ENCODE measurements around the gene CTCF. TPM values are rescaled to one million over a fixed set of nuclear protein-coding genes. Genes with fewer than 3 reads are reported as not detected.

Gene CTCF
- total RNA-seq, 1 donor from 2014 or later, result 54.6 TPM

- no peak for DNase-seq (ENCODE audit: low spot score)
Measured at GRCh38 chr16:67548265-67549126, 13.8 kb upstream of the CTCF start.

DNA sequence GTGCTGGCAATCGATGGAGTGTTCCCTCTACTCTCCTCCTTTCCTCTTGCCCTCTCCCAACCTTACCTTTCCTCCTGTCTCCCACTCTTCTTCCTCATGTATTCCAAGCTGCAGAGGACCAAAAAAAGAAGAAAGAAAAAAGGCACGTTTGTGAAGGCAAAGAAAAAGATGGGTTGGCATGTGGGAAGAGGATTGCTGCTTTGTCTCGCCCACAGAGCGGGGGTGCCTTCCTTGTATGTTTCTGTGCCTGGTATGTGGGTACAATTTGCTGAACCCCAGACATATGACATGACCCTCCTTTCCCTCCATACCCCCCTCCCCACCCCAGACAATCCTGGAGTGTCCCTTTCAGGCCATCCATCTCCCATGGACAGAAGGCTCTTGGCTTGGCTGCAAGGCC is 13.1 kb upstream of the CTCF start:
- DNase-seq (ENCODE audit: low spot score), result no peak

DNA sequence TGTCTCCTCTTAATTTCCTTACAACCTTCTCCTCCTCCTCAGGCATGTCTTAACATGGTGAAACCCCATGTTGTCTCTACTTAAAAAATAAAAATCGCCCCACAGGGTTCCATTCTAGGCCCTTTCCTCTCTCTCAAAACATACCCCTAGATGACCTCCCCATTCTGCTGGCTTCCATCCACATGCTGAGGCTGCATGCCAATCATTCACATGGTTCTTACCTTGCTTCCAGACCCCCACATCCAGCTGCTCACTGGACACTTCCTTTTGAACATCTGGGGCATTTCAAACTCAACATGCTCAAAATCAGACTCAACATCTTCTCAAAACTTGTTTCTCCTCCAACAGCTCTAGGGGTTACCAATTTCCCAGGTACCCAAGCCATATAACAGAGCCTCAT is 12.4 kb upstream of the CTCF start:
- DNase-seq (ENCODE audit: low spot score), result no peak

- DNase-seq (ENCODE audit: low spot score), result no peak
Measured at GRCh38 chr16:67551091-67551490, 11.2 kb upstream of the CTCF start.

DNA sequence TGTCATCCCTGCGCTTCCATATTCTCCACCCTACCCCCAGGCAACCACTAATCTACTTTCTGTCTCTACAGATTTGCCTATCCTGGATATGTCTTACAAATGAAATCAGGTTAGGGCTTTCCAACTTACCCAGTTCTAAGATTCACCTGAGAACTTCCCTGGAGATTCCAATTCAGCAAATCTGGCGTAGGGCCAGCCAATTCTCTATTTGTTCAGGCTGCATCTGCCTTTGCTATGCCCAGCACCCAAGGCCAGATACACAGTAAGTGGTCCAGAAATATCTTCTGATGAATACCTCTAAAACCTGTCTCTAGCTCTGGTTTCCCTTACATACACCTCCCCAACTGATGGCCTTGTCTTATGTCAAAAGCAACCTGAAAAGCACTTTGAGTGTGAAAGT is 10.4 kb upstream of the CTCF start:
- no peak for DNase-seq (ENCODE audit: low spot score)

GRCh38 chr16:67552476-67552875 is 9.8 kb upstream of the CTCF start:
- no peak for DNase-seq (ENCODE audit: low spot score)

GRCh38 chr16:67555795-67556212 is 6.5 kb upstream of the CTCF start:
- DNase-seq (ENCODE audit: low spot score), result no peak

DNA sequence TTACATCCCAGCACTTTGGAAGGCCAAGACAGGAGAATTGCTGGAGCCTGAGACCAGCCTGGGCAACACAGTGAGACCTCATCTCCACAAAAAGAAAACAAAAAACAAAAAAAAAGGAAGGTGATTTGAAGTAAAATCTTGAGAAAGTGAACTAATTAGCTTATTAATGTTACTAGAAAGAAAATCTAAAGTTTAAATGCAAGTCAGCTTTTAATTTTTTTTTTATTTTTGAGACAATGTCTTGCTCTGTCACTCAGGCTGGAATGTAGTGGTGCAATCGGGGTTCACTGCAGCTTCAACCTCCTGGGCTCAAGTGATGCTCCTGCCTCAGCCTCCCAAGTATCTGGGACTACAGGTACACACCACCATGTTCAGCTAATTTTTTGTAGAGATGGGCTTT is 3.5 kb upstream of the CTCF start:
- DNase-seq (ENCODE audit: low spot score), result no peak

DNA sequence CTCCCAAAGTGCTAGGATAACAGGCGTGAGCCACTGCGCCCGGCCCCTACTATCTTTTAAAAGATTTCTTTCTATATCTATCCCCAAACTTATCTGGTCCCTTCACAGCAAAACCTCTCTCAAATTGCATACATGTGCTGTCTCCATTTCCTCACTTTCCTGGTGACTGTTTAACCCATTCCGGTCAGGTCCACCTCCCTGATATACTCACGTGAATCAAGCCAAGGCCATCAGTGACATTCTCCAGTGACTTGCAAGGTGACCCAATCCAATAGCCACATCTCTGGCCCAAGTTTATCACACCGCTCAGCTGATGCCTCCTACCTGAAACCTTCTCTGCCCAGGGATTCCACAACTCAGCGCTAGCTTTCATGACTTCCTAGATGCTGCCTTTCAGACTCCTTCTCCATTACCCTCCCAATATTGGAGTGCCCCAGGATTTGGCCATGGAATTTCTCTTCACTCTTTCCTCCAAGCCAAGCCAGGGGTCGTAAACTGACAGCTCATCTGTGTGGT is 1.4 kb upstream of the CTCF start:
- DNase-seq (ENCODE audit: low spot score), result no peak

DNA sequence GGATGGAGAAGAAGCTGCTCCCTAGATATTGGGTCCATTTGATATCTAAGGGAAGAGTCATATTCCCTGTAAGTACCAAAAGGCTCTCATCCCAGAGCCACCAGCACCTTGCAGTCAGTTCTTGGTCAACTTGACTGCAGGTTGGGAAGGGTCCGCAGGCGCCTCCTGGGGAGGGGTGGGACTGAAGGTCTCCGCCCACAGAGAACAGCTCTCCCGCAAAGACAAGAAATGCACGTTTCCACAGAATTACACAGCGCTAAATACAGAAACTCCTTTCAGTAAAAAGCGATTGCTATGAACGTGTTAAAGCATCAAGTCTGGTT is 864 bp upstream of the CTCF start:
- no peak for DNase-seq (ENCODE audit: low spot score)

DNA sequence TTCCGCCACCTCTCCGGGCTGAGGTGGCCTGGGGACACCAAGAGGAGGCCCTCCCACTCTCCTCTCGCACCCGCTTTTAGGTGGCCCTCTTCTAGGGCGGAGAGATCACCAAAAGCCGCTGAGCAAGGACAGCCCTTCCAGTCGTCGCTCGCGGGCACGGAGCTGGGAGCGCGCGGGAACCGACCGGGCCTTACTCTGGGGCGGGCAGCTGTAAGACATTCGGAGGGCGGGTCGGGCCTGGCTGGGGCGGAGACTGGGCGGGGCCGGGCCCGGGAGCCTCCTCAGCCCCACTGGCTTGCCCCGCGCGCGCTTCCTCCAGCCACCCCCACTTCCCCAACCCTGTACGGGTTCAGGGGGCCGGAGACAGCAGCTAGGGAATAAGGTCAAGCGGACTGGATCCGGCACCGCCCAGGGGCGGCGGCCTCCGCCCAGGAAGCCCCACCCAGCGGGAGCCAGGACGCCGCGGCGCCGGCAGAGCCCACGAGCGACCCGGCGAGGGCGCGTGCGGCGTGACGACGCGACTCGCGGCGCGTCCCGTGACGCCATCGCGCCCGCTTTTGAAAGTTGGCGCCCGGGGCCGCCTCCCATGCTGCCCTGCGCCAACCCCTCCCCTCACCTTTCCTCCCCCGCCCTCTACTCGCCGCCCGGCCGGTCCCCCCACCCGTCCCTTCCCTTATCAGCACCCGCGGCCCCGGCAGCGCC is 351 bp upstream of the CTCF start:
- DNase-seq (ENCODE audit: low spot score), result peak; percentile 97

DNA sequence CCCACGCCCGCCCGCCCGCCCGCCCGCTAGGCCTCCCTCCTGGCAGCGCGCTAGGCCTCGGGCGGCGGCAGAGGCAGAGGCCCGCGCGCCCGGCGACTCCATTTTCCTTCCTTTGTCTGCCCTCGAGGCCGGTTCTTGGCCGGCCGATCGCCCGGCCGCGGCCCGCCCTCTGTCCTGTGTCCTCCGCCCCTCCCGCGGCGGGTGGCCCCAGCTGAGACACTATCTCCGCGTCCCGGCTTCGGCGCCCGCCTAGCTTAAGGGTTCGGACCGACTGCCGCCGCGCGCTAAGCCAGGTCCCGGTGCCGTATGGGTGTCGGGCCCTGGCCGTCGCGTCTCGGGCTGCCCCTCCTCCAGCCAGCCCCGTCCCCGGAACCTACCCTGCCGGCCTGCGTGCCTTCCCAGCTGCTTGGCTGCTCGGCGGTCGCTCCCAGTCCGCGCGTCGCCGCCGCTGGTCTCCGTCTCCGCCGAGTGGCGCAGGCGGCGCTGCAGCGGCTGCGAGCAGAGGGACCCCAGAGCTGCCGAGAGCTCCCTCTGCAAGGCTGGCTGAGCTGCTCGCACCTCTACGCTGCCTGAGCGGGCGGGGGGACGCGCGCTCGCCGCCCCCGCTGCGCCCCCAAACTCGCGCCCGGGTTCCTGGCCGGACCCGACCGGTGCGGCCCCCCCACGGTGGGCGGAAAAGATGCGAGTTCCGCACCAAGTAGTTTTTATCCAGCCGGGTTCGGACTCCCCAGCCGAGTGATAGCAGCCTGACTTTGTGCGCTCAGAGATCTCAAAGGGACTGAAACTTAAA is 787 bp downstream of the CTCF start:
- DNase-seq (ENCODE audit: low spot score), result no peak

- peak; percentile 70 for DNase-seq (ENCODE audit: low spot score)
Measured at GRCh38 chr16:67563708-67564468, 1.6 kb downstream of the CTCF start.

- DNase-seq (ENCODE audit: low spot score), result no peak
Measured at GRCh38 chr16:67565470-67566100, 3.3 kb downstream of the CTCF start.

GRCh38 chr16:67571464-67571863 is 9.1 kb downstream of the CTCF start:
- no peak for DNase-seq (ENCODE audit: low spot score)

GRCh38 chr16:67571981-67572431 is 9.7 kb downstream of the CTCF start:
- DNase-seq (ENCODE audit: low spot score), result no peak

DNA sequence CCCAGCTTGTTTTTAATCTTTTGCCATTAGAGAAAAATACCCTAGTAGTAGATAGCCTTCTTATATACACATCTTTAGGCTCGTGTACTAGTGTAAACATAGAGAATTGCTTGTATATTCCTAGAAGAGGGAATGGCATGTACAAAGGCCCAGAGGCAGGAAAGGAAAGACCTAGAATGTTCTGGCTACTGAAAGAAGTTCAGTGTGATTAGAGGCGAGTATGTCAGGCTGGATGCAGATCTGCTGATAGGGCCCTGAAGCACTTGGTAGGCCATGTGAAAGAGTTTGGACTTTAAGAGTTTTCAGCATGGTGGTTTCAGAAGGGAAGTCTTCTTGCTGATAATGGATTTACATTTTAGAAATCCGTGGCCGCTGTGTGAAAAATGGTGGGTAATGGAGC is 17.4 kb downstream of the CTCF start:
- no peak for DNase-seq (ENCODE audit: low spot score)

DNA sequence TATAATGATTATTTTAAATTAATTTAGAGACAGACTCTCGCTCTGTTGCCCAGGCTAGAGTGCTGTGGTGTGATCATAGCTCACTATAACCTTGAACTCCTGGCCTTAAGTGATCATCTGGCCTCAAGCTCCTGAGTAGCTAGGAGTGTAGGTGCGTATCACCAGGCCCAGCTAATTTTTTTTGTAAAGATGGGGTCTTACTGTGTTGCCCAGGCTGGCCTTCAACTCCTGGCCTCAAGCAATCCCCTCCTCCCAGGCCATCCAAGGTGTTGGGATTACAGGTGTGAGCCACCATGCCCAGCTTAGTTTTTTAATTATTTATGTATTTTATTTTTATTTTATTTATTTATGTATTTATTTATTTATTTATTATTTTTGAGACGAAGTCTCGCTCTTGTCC is 17.9 kb downstream of the CTCF start:
- DNase-seq (ENCODE audit: low spot score), result no peak

- no peak for DNase-seq (ENCODE audit: low spot score)
Measured at GRCh38 chr16:67593288-67593687, 31.0 kb downstream of the CTCF start.

DNA sequence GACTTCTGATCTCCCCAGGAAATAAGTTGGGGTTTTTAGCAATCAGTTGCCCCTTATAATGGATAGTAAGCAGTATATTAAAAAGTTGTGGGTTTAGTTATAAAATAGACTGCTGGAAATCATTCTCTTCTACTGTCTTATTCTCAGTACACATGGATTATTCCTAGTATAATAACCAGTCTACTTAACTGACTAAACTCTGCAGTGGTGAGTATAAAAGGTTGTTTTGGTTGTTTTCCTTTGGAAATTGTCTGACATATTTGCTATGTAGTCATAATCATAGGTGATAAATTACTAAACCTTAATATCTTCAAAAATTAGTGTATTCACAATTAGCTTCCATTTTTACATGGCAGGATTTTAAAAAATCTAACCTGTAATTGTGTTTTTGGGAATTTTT is 31.4 kb downstream of the CTCF start:
- no peak for DNase-seq (ENCODE audit: low spot score)

All from ureter (tissue), 1 donor.